NCI-H2107 (cell line): ENCODE data around the gene CD300LF.

ENCODE experiments used
- DNase-seq: peaks from one replicate; lab custom pipeline; 2025; lab: John Stamatoyannopoulos, UW

CD300LF gene

GRCh38 chr17:74686761-74687160 is 26.0 kb downstream of the CD300LF start:
- DNase-seq, result no peak

- DNase-seq, result no peak
These were observed 30.1 kb downstream of the CD300LF start for GRCh38 chr17:74682471-74683190.

GRCh38 chr17:74682028-74682427 is 30.7 kb downstream of the CD300LF start:
- DNase-seq, result no peak

GRCh38 chr17:74680941-74681340 is 31.8 kb downstream of the CD300LF start:
- no peak for DNase-seq

- DNase-seq, result no peak
These were observed 32.5 kb downstream of the CD300LF start for GRCh38 chr17:74680213-74680612.

GRCh38 chr17:74679374-74679773 is 33.3 kb downstream of the CD300LF start:
- no peak for DNase-seq

- DNase-seq, result no peak
These were observed 34.2 kb downstream of the CD300LF start for GRCh38 chr17:74678541-74678940.

- no peak for DNase-seq
These were observed 34.9 kb downstream of the CD300LF start for GRCh38 chr17:74677558-74678466.

- DNase-seq, result no peak
These were observed 41.5 kb downstream of the CD300LF start for GRCh38 chr17:74671031-74671771.

- DNase-seq, result no peak
These were observed 42.4 kb downstream of the CD300LF start for GRCh38 chr17:74670329-74670728.

- DNase-seq, result no peak
These were observed 49.2 kb downstream of the CD300LF start for GRCh38 chr17:74663561-74663960.

GRCh38 chr17:74659889-74660288 is 52.8 kb downstream of the CD300LF start:
- no peak for DNase-seq

GRCh38 chr17:74658620-74659019 is 54.1 kb downstream of the CD300LF start:
- no peak for DNase-seq

- DNase-seq, result no peak
These were observed 58.0 kb downstream of the CD300LF start for GRCh38 chr17:74654742-74655141.

GRCh38 chr17:74652020-74652419 is 60.7 kb downstream of the CD300LF start:
- DNase-seq, result no peak

- DNase-seq, result no peak
These were observed 62.8 kb downstream of the CD300LF start for GRCh38 chr17:74649909-74650308.

- DNase-seq, result no peak
These were observed 64.7 kb downstream of the CD300LF start for GRCh38 chr17:74647871-74648672.

- DNase-seq, result no peak
These were observed 66.5 kb downstream of the CD300LF start for GRCh38 chr17:74646231-74646630.

GRCh38 chr17:74645010-74645409 is 67.7 kb downstream of the CD300LF start:
- no peak for DNase-seq

- DNase-seq, result no peak
These were observed 68.3 kb downstream of the CD300LF start for GRCh38 chr17:74644419-74644818.
